Thyroid gland (tissue), 4 donors: ENCODE data around the gene ALG2. TPM values are rescaled to one million over a fixed set of nuclear protein-coding genes. Genes with fewer than 3 reads are reported as not detected.

ENCODE experiments used
- DNase-seq, 2 donors: peaks; one replicate each; pipeline ENCODE4 v3.0.0-alpha.2; 2019
- H3K27ac ChIP-seq, 3 donors: fragments of 200-600 bp; sonication (generic); 1 replicate in 2 of 3; 2 replicates in 1 of 3; pipeline ENCODE4 v1.5.1; 2016 to 2019; ENCODE audit warnings: mild to moderate bottlenecking in 1 of 3, moderate library complexity in 1 of 3
- H3K27me3 ChIP-seq: fragments of 200-600 bp; sonication (generic); one replicate; pipeline ENCODE4 v1.5.1; 2019
- H3K36me3 ChIP-seq, 2 donors: fragments of 200-600 bp; sonication (generic); one replicate each; pipeline ENCODE4 v1.5.1; 2016 to 2019
- H3K4me1 ChIP-seq, 2 donors: fragments of 200-600 bp; sonication (generic); one replicate each; pipeline ENCODE4 v1.5.1; 2017 to 2019
- H3K4me3 ChIP-seq, 3 donors: fragments of 200-600 bp; sonication (generic); replicated peaks in 1 of 3; 1 replicate in 2 of 3; 2 replicates in 1 of 3; pipeline ENCODE4 v1.5.1; 2016; ENCODE audit warnings: mild to moderate bottlenecking in 1 of 3
- H3K9me3 ChIP-seq: fragments of 200-600 bp; sonication (generic); one replicate; pipeline ENCODE4 v1.5.1; 2017
- POLR2A ChIP-seq, 2 donors: fragments of 450-650 bp; IDR thresholded peaks; one replicate each; pipeline ENCODE4 v1.6.1; 2017; ENCODE audit warnings: antibody characterized with exemption in 2 of 2, mild to moderate bottlenecking in 2 of 2, moderate library complexity in 1 of 2
- WGBS, 2 donors: methylation state at CpG; one replicate each; pipeline ENCODE4 v1.1.5; 2017; 5-methylcytosine and 5-hydroxymethylcytosine counted together
- intact Hi-C: fragments of 100-400 bp; cut with DNase I; formaldehyde crosslinking; loops from one replicate; pipeline ENCODE4 v1.15.1; 2023
- total RNA-seq, 4 donors: library from RNA; depleted of rRNA; stranded (reverse); fragments of >200 nt; gene quantifications; one replicate each; pipeline ENCODE4 v1.2.3, GENCODE V29; 2016
- TF ChIP-seq, protein P1 (sequence below), 6 experiments: fragments of 200-600 bp in 3 of 6; fragments of 450-650 bp in 3 of 6; sonication (generic) in 3 of 6; IDR thresholded peaks; one replicate each; pipeline ENCODE4 v1.5.1; 2016 to 2019; ENCODE audit warnings: antibody characterized with exemption in 6 of 6, mild to moderate bottlenecking in 2 of 6, inconsistent platforms in 1 of 6, moderate library complexity in 1 of 6

Gene ALG2
- total RNA-seq, 4 donors from 2014 or later = 45.0 to 63.9 (median 58.2) TPM

DNA sequence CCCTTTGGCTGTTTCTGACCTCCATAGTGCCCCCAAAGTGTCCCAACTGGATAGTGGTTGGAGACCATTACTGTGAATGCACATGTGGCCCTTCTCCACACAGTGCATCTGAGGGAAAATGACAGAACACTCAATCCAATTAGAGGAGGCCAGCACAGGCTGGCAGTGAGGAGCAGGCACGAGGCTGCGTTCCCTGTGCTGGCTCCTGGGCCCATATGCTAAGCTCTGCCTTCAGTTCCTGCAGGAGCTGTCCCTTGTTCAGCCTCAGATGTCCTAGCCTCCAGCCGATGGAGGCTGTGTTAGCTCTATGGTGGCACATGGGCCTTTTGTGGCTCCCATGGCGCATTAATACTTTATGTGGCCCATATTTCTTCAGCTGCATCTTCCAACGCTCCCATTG is 35.8 kb downstream of the ALG2 start:
- H3K36me3 ChIP-seq = no peaks in the 10 kb centered on the region
- intact Hi-C loops = no loop called here
- no peak for TF ChIP-seq POLR2A (IDR thresholded peaks at IDR 0.05)
- TF ChIP-seq, protein P1, sequence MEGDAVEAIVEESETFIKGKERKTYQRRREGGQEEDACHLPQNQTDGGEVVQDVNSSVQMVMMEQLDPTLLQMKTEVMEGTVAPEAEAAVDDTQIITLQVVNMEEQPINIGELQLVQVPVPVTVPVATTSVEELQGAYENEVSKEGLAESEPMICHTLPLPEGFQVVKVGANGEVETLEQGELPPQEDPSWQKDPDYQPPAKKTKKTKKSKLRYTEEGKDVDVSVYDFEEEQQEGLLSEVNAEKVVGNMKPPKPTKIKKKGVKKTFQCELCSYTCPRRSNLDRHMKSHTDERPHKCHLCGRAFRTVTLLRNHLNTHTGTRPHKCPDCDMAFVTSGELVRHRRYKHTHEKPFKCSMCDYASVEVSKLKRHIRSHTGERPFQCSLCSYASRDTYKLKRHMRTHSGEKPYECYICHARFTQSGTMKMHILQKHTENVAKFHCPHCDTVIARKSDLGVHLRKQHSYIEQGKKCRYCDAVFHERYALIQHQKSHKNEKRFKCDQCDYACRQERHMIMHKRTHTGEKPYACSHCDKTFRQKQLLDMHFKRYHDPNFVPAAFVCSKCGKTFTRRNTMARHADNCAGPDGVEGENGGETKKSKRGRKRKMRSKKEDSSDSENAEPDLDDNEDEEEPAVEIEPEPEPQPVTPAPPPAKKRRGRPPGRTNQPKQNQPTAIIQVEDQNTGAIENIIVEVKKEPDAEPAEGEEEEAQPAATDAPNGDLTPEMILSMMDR (IDR thresholded peaks at IDR 0.05) = no peak
- 93 to 95% methylated on average over 5 of the region's 5 CpGs for WGBS, 2 donors
- no peaks in the 10 kb centered on the region for H3K27me3 ChIP-seq
- H3K27ac ChIP-seq = no peak overlapping the region
- peaks cover 0 to 3% of the 10 kb centered on the region in 2 donors for H3K4me1 ChIP-seq
- H3K4me3 ChIP-seq = no peak overlapping the region
- H3K9me3 ChIP-seq = no peaks in the 10 kb centered on the region
- DNase-seq = no peak

GRCh38 chr9:99185348-99185632 is 36.5 kb downstream of the ALG2 start:
- no peak overlapping the region for H3K4me3 ChIP-seq
- H3K27me3 ChIP-seq = no peaks in the 10 kb centered on the region
- no peaks in the 10 kb centered on the region for H3K36me3 ChIP-seq
- 85% methylated on average over 5 of the region's 5 CpGs for WGBS, 2 donors
- intact Hi-C loops = no loop called here
- DNase-seq = no peak
- H3K9me3 ChIP-seq = no peaks in the 10 kb centered on the region
- TF ChIP-seq, protein P1 (IDR thresholded peaks at IDR 0.05) = no peak
- TF ChIP-seq POLR2A (IDR thresholded peaks at IDR 0.05) = no peak
- H3K27ac ChIP-seq = no peak overlapping the region
- peaks cover 0 to 3% of the 10 kb centered on the region in 2 donors for H3K4me1 ChIP-seq

GRCh38 chr9:99184475-99185347 is 37.0 kb downstream of the ALG2 start:
- Histone ChIP-seq H3K4me1 (peaks cover 0 to 3% of the 10 kb centered on the region in 2 donors), H3K36me3 (no peaks in the 10 kb centered on the region), H3K27ac (no peak overlapping the region), H3K4me3 (peak overlapping the region in 1 of 3 donors; percentile 13), H3K9me3 (no peaks in the 10 kb centered on the region), H3K27me3 (no peaks in the 10 kb centered on the region)
- no peak for TF ChIP-seq POLR2A (IDR thresholded peaks at IDR 0.05)
- TF ChIP-seq, protein P1 (IDR thresholded peaks at IDR 0.05) = peak; percentile 86 to 91 (median 90)
- intact Hi-C loops = no loop called here
- peak; percentile 89 to 90 for DNase-seq
- 30 to 38% methylated on average over 27 to 29 of the region's 29 CpGs for WGBS, 2 donors

DNA sequence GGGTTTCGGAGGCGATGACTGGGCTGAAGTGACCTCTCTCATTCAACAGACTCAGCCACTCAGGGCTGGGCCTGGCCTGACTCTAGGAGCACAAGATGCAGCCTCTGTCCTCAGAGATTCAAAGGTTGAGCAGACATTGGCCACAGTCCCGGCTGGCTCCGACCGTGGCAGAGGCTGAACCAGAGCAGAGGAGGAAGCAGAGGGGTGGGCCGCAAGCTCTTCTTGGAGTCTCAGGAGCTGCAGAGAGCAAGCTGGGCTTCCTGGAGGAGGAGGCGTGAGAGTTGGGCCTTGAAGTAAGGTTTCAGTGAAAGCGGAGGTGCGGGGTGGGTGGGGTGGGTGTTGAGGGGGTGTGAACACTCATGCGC is 37.6 kb downstream of the ALG2 start:
- WGBS, 2 donors = 40 to 55% methylated on average over 8 to 10 of the region's 10 CpGs
- TF ChIP-seq, protein P1 (IDR thresholded peaks at IDR 0.05) = no peak
- no peaks in the 10 kb centered on the region for H3K36me3 ChIP-seq
- H3K27ac ChIP-seq = no peak overlapping the region
- H3K27me3 ChIP-seq = no peaks in the 10 kb centered on the region
- no peak overlapping the region for H3K4me3 ChIP-seq
- peaks cover 0 to 3% of the 10 kb centered on the region in 2 donors for H3K4me1 ChIP-seq
- peak in 1 of 2 donors; percentile 7 for DNase-seq
- intact Hi-C loops = no loop called here
- no peaks in the 10 kb centered on the region for H3K9me3 ChIP-seq

- H3K27me3 ChIP-seq = no peaks in the 10 kb centered on the region
- intact Hi-C loops = no loop called here
- no peaks in the 10 kb centered on the region for H3K36me3 ChIP-seq
- TF ChIP-seq, protein P1 (IDR thresholded peaks at IDR 0.05) = no peak
- no peak for TF ChIP-seq POLR2A (IDR thresholded peaks at IDR 0.05)
- no peaks in the 10 kb centered on the region for H3K9me3 ChIP-seq
- 86 to 87% methylated on average over 3 of the region's 3 CpGs for WGBS, 2 donors
- H3K4me3 ChIP-seq = no peak overlapping the region
- no peak for DNase-seq
- peaks cover 0 to 3% of the 10 kb centered on the region in 2 donors for H3K4me1 ChIP-seq
- H3K27ac ChIP-seq = no peak overlapping the region
Observed at GRCh38 chr9:99183616-99184015, 38.1 kb downstream of the ALG2 start.
